Raji (cell line): ENCODE measurements around the gene RBM33.

Experiments used
- POLR2A ChIP-seq: IDR thresholded peaks from 2 replicates; pipeline ENCODE4 v1.6.1; 2011; ENCODE audit warnings: low read depth, low read length, control low read depth; ENCODE audit not compliant: insufficient read depth

RBM33 gene

DNA sequence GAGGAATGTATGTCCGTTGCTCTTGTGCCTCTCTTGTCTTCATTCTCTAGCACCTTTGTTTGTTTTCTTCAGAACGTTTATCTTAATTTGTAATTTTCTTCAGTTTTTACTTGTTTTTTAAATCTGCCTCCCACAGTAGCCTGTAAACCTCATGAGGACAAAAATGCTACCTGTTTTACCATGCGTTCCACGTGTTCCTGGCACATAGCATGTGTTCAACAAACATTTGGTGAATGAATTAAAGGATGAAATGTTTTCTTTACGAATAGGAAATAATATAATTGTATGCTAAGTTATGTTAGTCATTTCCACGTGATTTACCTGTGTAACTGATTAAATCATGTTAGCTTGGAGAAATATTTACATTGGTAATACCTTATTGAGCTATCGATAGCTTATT, 2.2 kb downstream of the RBM33 start:
- TF ChIP-seq POLR2A = no peak

DNA sequence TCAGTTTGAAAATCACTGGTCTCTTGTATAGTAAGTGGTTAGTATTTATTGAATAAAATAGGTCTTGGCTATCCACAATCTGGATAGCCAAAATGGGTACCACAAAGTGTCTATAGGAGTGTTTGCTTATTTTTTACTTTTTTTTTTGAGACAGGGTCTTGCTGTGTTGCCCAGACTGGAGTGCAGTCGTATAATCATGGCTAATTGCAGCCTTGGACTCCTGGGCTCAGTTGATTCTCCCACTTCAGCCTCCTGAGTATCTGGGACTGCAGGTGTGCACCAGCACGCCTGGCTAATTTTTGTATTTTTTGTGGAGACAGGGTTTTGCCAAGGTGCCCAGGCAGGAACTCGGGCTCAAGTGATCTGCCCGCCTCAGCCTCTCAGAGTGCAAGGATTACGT, 2.8 kb downstream of the RBM33 start:
- no peak for TF ChIP-seq POLR2A

DNA sequence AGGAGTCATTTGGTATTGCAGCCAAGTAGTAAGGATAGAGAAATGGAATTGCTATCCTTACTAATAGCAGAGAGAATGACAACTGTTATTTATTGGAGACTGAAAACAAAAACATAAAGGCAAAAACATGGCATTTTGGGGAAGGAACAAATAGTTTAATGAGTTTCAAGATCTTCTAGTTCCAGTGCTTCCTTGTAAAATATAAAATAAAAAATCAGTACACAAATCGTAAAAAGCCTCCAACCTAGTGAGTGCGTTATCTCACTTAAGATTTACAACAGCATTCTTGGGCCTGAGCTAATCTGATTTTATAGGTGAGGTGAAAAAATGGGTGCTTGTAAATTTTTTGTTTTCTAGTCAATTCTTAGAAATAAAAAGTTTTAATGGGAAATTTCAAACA, 3.3 kb downstream of the RBM33 start:
- TF ChIP-seq POLR2A = no peak

DNA sequence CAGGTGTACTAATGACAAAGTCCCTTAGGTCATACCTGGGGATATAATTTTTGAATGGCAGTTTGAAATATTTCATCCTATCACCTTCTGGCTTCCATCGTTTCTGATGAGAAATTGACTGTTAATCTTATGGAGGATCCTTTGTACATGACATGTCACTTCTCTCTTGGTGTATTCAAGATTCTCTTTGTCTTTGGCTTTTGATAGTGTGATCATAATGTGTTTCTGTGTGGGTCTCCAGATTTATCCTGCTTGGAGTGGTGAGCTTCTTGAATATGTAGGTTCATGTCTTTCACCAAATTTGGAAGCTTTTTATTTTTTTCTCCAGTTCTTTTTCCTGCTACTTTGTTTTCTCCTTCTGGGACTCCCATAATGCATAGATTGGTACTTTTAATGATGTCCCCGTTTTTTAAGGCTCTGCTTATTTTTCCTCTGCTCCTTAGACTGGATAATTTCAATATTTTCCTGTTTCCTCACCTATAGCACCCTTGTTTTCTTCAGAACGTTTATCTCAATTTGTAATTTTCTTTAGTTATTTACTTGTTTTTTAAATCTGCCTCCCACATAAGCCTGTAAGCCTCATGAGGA, 4.4 kb downstream of the RBM33 start:
- no peak for TF ChIP-seq POLR2A

DNA sequence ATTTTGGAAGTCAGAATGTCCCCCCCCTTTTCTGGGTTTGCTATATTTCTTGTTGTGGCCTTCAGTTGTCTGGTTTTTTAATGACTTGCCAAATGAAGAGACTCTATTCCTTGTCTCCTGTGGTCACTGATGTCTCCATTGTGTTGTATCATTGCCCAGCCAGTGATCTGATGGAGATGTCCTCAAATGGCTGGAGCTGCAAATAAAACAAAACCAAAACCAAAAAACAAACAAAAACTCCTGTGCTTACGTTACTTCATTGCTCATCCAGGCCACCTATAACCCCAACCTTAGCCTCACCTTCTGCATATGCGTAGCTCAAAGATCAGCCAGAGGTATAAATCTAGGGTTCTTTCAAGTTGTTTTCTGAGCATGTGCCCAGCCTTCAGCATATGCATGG, 5.1 kb downstream of the RBM33 start:
- no peak for TF ChIP-seq POLR2A

DNA sequence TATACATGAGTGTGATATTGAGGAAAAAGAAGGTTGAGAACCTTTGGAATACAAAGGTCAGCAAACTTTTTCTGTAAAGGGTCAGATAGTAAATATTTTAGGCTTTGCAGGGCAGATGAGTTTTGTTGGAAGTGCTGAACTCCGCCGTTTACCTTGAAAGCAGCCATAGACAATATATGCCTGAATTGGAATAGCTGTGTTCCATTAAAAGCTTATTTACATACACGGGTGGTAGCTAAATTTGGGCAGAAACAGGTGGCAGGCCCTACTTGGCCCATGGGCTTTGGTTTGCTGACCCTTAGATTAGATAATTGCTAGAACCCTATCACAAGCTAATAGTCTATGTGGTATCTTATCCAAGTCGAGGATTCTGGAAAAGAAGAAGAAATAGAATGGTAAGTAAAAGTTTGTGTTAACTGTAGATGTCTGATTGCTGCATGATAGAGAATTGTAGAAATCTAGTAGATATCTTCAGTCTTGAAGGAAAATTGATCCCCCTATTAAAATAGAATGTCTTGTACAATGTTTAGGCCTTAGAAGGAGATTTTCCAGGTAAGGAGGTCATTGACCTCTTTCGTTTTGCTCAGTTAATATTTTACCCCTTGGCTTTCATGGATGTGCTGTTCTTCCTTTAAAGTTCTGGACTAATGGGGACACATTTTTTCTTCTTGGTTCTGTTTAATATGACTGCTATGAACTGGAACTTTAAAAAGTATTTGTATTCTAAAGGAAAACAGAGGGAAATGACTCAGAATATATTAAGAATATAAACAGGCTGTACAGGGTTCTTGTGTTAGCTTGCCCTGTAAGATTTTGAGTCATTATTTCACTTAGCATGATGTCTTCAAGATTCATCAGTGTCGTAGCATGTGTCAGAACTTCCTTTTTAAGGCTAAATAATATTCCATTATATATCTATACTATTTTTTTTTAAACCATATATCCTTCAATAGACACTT, 8.0 kb downstream of the RBM33 start:
- no peak for TF ChIP-seq POLR2A

DNA sequence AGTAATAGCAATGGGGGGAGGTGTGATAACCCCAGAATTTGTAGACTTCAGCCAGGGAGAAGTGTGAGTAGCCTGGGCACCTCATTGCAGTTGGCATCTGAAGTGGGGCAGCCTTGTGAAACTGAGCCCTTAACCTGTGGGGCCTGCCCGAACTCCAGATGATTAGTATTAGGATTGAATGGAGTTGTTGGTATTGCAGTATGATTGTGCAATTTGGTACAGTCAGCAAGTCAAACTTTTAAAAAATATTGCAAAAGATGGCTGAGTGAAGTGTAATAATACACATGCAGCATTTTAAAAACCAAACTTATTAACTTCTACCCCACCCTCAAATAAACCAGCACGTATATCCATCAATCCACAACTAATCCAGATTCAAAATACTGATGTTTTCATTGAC, 9.3 kb downstream of the RBM33 start:
- TF ChIP-seq POLR2A = no peak

DNA sequence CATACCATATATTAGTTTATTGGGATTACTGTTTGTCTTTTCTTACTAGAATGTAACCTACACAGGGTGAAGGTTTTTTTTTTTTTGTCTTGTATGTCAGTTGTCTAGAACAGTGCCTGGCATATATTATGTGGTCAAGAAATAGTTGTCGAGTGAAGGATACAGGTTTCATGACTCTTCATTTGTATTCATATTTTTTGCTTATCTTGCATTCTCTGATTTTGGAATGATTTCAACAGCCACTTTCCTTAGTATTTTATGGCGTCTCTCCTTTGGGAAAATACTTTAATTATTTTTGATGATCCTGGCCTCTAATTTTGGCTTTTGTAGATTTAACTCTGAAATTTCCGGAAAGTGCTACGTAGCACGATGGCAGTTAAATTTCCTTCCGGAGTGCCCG, 12.4 kb downstream of the RBM33 start:
- no peak for TF ChIP-seq POLR2A

DNA sequence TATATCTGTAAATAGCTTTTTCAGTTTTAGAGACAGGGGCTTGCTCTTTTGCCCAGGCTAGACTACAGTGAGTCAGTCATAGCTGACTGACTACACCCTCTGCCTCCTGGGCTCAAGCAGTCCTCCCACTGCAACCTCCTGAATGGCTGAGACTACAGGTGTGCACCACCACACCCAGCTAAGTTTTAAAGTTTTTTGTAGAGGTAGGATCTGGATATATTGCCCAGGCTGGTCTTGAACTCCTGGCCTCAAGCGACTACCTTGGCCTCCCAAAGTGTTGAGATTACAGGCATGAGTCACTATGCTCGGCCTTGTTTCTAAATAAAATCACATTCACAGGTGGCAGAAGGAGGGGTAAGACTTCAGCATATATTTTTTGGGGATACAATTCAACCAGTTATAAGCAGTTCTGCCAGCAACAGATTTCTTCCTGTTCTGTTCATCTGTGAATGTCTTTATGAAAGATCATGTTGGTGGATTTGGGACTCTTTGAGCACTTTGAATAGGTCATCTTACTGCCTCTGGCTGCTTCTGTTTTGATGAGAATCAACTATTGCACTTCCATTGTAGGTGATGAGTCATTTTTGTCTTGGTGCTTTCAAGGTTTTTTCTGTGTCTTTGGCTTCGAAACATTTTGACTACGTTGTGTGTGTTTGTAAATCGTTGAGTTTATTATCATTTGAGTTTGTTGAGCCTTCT, 15.7 kb downstream of the RBM33 start:
- no peak for TF ChIP-seq POLR2A

DNA sequence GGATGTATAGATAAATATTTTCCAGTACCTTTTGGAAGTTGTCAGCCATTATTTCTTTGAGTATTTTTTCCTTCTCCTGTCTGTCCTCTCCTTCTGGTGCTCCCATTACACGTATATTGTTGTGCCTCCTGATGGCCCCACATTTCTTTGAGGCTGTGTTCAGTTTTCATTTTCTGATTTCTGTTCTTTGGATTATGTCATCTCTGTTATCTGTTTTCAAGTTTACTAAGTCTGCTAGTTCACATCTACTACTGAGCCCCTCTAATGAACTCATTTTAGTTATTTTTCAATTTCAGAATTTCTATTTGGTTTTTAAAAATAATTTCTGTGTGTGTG, 16.3 kb downstream of the RBM33 start:
- no peak for TF ChIP-seq POLR2A

DNA sequence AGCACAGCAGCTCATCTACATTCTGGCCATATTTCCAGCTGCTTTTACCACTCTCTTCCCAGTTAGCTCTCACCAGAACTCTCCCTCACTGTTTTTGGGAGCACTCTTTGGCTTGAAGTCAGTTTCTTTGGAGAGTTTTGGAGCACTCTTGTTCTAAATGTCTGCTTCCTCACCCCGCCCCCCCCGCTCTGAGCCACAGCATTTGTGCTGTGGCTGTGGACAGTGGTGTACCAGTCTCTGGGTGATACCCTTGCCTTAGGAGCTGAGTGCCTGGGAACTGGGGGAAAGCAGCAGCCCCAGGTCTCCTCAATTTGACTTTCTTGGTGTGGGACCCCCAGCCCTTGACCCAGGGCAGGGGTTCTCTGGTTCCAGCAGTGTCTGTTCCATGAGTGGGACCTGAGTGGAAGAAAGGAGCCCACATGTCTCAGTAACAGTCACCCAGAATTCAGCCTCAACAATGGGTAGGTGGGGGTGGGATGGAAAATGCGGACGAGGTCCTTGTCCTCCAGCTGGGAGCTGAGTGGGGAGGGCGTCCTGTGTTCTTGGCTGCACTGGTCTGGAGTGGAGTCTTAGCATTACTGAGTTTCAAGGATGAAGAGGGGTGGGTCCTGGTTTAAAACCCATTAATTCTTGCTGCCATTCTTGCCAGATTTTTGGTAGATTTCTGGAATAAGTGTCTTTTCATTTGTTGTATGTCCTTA, 18.0 kb downstream of the RBM33 start:
- no peak for TF ChIP-seq POLR2A

DNA sequence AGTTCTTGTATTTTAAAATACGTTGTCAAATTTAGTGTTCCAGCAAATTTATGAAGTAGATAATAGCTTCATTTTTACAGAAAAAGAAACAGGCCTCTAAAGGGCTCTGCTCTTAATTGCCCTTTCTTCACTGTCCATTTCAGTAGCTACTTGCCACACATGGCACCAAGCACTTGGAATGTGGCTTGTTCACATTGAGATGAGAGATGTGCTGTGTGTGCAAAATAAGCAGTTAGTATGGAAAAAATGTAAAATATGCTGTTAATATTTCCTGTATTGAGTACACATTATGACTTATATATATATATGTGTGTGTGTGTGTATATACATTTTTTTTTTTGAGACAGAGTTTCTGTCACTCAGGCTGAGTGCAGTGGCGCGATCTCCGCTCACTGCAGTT, 19.5 kb downstream of the RBM33 start:
- no peak for TF ChIP-seq POLR2A

DNA sequence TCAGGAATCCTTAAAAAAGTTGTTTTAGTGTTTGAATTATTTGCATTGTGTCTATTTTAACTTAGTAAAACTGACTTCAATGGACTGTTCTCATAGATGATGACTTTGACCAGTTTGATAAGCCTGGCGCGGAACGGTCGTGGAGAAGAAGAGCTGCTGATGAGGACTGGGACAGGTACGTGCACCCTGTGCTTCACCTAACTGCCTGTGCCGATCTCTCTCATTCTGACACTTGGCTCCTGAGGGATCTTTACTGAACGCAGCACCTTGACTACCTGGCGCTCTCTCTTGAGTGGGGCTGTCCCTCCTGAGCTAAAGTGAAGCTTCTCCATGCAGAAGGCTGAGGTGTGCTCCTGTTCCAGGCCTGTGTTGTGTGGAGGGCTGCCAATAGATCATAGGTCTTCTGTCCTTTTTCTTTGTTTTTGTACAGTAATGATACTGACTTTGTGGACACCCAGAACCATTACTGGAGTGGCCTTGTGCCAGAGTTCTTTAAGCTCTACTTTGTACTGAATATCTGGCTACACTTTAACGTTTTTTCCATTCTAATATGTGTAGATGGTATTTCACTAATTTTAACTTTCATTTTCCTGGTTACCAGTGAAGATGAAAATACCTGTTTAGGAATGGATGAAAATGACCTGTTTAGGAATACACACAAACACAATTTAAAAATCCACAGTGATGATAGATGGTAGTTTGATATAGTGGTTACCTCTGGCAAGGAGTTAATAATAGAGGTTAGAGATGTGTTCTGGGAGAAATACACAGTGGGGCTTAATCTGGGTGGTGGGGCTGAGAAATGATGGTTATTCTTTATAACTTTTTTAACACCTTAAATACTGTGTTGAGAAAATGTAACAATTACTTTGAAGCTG, 20.9 kb downstream of the RBM33 start:
- TF ChIP-seq POLR2A = no peak

DNA sequence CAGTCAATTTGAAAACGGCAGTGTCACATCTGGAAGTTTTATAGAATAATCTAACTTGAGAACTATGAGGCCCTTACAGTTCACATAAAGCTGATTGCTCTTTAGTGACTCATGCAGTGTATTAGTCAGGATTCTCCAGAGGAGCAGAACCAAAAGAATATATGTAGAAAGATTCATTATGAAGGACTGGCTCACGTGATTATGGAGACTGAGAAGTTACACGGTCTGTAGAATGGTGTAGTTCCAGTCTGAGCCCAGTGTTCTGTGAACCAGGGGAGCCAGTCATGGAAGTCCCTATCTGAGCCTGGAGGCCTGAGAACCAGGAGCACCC, 21.5 kb downstream of the RBM33 start:
- no peak for TF ChIP-seq POLR2A

DNA sequence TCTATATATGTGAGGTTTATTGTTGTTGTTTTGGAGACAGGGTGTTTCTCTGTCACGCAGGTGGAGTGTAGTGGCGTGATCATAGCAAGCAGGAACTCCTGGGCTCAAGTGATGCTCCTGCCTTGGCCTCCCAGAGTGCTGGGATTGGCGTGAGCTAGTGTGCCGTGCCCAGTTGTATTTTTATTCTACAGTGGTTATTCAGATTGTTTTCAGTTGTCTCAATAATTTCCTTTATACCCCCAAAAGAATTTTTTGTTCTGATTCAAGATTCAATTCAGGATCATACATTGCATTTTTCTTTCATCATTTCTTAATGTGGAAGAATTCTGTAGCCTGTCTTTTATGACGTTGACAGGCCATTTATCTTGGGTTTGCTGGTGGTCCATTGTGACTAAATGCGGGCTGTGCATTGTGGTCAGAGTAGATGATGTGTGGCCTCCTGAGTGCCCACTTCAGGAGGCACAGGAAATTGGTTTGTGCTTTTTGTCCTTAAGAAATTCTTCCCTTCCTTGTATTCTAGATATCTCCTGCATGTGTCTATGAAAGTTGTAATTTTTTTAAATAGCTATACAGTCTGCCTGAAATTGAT, 22.9 kb downstream of the RBM33 start:
- no peak for TF ChIP-seq POLR2A
